Activated naive CD8-positive, alpha-beta T cell treated with anti-CD3 and anti-CD28 coated beads, Interleukin-2, amount 50 U/mL, for 16 hours (primary cell): ENCODE results near the gene ASB1.

Experiments
- DNase-seq: peaks from one replicate; pipeline ENCODE4 v3.0.0-alpha.2; 2020; ENCODE audit warnings: low read depth, low spot score

The ASB1 gene

GRCh38 chr2:238444242-238444641 lies 17.5 kb downstream of the ASB1 start:
- DNase-seq, result no peak

- DNase-seq, result no peak
These were observed 18.9 kb downstream of the ASB1 start for GRCh38 chr2:238445409-238446190.

DNA sequence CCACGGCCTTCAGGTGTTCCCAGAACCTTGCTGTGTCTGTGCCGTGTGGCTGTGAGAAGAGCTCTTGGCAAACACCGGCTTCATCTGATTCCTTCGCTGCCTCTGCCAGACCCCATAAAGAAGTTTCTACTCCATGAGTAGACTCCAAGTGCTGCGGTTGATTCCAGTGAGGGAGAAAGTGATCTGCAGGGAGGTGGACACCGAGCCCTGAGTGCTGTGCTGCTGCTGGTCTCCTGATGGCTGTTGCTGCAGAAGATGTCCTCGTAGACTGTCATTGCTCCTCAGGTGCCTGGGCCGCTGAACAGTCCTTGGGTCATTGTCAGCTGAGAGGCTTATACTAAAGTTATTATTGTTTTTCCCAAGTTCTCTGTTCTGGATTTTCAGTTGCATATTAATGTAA lies 19.6 kb downstream of the ASB1 start:
- DNase-seq, result no peak

DNA sequence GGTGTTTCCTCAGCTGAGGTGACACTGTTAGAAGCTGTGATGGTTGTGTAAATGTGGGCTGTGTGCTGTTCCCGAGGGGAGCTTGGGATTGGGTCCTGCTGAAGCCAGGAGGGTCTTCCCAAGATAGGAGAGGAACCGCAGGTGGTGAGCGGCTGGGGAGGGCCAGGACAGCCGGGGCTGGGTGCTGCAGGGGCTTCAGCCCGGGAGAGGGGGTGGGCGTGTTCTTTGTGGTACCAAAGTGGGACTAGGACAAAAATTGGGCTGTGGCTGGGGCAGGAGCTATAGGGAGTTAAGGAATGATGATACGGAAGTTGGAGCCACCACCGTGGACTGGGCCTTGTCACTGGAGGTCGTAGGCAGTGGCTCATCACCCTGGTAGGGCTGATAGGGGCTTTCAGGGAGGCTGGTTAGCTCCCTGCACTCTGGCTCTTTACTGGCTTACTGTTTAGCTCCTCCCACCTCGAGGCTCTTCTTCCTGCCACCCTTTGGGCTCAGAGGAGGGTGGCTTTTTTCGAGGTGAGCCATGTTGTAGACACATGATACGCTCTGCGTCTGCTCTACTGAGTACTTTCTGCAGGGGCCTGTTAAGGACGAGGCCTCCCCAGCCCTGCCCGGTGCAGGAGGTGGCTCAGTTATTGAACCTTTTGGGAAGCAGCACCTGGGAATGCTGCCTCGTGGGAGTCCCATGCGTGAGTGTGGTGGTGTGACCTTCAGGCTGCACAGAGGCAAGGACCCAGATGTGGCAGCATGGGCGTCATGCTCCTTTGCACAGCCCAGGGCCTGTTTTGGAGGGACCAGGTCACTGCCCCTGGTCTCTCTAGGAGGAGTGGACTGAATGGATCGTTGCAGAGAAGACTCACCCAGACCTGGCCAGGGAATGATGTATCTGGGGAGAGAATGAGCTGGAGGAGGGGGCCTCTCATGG lies 21.6 kb downstream of the ASB1 start:
- DNase-seq, result no peak

- no peak for DNase-seq
These were observed 22.5 kb downstream of the ASB1 start for GRCh38 chr2:238449241-238449640.

DNA sequence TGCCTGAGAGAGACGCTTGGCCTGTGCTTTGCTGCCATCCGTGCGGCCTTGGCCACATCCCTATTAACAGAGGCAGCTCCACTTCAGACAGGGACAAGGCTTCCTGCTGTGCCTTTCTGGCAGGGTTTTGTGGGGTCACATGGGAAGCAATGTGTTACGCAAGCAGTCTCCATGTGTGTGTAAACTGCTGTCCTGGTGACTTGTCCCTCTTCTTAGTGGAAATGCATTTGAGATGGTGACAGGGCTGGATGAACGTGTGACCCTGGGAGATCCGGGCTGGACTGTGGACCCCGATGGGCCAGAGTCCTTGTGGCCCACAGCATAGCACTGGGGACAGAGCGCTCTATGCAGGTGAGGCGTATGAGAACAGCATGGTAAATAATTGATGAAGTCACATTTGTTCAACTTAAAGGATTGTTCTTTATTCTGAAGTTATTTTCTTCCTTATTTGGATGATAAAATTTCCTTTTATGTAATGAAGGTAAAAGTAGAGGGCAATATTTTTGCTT lies 23.2 kb downstream of the ASB1 start:
- no peak for DNase-seq

DNA sequence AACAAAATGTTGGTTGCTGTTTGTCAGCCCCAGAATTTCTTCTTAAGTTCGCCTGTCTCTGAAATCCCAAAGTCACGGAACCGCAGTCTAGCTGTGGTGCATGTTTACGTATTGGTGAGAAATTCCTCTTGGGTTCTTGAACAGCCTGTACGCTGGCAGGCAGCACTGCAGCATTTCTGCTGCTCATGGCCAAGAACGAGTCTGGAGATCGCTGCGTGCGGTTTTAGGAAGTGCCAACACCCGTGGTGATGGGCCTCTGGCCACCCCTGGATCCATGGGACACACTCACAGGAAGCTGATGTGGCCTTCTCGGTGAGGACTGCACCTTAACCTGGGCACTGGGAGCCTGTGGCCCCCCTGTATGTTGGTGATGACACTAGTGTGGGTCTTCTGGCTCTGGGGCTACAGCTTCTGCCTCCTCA lies 23.7 kb downstream of the ASB1 start:
- no peak for DNase-seq

DNA sequence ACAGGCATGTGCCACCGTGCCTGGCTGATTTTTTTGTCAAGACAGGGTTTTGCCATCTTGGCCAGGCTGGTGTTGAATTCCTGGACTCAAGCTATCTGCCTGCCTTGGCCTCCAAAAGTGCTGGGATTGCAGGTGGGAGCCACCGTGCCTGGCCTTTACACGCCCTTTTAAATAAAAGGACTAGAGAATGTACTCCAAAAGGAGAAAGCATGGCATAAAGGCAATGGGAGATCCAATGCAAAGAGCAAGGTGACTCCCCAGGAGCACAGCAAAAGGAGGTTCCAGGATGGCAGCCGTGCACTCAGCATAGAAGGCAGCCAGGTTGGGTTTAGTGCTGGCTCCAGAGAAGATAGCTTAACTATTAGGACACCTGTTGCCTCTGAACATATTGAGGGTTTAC lies 27.1 kb downstream of the ASB1 start:
- no peak for DNase-seq

GRCh38 chr2:238456449-238456848 lies 29.7 kb downstream of the ASB1 start:
- no peak for DNase-seq

DNA sequence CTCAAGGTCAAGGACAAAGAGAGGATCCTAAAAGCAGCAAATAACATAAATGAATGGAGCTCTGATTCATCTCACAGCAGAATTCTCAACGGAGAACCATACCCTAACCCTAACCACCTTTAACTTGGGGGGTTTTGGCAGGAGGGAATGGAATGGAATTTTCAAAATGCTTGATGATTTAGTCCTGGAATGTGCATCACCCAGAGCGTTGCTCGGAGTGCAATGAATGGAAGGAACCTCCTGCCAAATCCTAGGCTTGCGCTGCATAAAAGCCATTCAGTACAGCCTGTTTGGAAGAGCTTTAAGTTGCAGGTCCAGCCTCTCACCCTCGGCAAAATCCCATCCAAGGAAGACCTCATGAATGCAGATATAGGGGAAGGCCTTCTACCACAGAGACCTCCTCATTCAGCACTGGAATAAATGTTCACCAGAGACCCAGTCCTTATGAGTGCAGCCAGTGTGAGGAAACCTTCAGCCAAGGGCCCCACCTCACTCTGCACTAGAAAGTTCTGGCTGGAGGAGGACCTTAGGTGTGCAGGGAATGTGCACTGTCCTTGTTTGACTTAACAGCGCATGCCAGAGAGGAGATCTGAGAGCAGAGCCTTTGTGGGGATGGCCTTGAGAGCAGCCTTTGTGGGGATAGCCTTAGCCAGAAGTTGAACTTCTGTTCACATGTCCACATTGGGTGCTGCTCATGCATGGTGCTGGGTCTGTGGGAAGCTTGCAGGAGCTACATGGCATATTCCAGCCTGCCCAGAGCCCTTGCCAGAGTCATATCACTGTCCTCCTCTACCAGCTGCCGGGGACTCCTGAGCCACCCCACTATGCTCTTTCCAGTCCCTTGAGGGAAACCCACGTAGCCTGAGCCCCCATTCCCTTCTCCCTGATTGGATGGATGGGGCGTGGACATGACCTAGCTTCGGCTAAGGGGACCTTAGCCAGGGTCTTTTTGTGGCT lies 30.5 kb downstream of the ASB1 start:
- DNase-seq, result no peak

- no peak for DNase-seq
These were observed 31.2 kb downstream of the ASB1 start for GRCh38 chr2:238457927-238458324.

DNA sequence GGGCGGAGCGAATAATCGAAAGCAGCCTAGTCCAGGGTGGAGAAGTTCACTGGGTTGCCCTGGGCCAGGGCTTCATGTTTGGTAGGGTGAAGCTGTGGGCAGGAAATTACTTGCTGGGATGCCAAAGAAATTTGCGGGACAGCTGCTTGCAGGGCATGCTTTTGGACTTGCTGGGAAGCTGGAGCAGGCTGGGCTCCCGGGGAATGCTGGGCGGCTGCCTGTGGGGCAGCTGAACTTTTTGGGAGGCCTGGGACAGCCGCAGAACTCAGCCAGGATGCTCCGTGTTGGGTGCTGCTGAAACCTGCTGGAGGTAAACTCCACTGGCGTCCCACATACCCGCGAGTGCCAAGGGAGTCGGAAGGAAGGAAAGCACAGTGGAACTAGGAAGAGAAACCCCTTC lies 31.9 kb downstream of the ASB1 start:
- DNase-seq, result no peak

DNA sequence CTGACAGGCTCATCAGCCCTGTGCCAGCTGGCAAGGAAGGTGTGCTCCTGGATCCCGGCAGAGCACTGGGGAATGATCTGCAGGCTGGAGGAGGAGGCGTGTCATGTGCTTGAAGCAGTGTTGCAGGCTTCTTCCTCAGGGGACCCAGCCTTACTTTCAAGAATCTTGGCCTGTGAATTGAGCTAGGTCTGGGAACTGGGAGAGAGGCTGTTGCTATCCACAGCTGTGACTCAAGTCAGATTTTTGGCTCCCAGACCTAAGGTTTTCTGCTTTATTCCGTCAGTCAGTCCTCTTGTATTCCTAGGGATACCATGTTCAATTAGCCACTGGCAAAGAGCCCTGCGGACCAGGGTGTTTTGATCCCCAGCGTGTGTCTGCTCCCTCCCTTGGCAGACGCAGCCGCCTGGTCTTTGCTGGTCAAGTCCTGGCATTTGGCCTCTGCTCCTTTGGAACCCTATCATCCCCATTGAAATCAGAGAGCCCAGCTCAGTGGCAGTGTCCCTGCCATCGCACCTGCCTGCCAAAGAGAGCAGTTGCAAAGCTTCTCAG lies 32.4 kb downstream of the ASB1 start:
- DNase-seq, result no peak

DNA sequence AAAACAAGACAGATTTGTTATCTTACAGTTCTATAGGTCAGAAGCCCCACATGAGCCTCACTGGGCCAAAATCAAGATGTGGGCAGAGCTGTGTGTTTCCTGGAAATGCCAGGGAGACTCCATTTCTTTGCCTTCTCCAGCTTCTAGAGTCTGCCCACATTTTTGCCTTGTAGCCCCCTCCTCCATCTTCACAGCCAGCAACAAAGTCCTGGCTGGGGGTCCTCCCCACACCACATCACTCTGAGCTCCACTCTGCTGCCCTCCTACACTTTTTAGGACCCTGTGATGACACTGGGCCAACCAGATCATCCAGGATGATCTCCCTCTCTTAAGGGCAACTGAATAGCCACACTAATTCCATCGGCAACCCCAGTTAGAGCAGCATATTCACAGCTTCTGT lies 34.3 kb downstream of the ASB1 start:
- no peak for DNase-seq

GRCh38 chr2:238461491-238461890 lies 34.8 kb downstream of the ASB1 start:
- no peak for DNase-seq

- no peak for DNase-seq
These were observed 35.2 kb downstream of the ASB1 start for GRCh38 chr2:238461916-238462315.

DNA sequence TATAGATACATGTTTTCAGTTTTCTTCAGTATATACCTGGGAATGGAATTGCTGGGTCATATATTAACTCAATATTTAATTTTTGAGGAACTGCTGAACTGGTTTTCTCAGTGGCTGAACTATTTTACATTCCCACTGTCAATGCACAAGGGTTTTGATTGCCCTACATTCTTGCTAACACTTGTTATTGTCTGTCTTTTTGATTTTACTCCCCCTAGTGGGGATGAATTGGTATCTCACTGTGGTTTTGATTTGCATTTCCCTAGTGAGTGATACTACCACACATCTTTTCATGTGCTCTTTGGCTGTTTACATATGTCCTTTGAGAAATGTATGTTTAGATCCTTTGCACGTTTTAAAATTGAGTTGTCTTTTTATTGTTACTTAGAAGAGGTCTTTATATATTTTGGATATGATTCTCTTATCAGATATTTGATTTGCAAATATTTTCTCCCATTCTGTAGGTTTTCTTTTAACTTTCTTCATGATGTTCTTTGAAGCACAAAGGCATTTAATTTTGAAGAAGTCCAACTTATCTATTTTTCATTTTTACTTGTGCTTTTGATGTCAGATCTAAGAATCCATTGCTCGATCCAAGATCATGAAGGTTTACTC lies 36.2 kb downstream of the ASB1 start:
- DNase-seq, result no peak

- DNase-seq, result no peak
These were observed 37.7 kb downstream of the ASB1 start for GRCh38 chr2:238464389-238464788.

DNA sequence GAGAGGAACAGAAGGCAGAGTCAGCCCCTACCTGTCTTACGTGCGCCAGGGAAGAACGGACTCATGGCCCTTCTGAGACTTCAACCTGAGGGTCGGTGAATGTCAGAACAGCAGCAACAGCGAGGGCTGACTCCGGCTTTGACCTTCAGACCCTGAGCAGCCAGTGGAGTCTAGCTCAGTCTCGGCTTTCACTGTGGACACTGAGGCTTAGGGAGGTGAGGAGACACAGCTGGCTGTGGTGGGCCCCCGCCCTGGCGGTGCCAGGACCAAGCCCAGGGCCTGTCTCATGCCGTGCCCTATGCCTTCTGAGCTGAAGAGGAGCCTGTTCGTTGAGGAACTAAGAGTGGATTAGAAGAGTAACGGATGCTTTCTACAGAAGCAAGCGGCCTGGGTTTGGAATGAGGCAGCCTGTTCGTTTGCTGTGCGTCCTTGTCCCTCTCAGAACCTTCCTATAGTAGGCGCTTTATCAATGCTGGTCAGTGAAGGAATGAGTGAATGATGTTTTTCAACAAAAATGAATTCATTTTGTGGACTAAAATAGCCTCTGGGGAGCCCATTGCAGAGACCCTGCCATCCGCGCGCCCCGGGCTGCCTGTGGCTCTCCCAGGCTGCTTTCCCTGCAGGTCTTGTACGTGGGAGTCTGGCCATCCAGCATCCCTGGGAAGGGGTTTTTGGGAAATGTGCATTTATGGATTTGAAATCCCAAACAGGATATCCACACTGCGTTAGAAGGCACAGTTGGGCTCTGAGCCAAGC lies 38.9 kb downstream of the ASB1 start:
- DNase-seq, result no peak

DNA sequence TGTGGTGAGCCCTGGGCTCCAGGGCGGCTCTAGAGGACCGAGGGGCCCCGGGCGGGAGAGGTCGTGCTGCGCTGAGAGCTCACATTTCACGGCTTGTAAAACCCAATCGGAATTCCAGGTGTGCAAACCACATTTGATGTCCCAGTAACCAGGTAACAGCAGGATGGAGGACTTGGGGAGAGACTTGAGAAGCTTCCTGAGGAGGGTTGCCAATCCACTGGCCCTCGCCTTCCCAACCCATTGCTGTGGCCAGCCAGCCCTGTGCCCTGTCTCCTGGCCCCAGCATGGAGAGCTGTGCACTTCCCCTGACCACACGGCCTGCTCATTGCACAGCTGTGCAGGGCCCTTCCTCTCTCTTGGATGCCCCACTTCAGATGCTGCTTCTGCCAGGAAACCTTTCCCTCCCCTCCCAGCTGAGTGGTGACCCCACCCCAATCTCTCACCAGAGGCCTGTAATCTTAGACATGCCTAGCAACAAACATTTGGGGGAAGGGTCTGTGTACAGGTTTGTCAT lies 39.6 kb downstream of the ASB1 start:
- DNase-seq, result no peak
